H9 (cell line): Measurements from ENCODE around the gene TMEM174. TPM values are rescaled to one million over a fixed set of nuclear protein-coding genes. Genes with fewer than 3 reads are reported as not detected.

Experiments used
- DNase-seq: peaks from one replicate; pipeline ENCODE4 v3.0.0-alpha.2; 2017
- H2AFZ ChIP-seq: one replicate; pipeline ENCODE4 v1.6.1; 2013; ENCODE audit warnings: mild to moderate bottlenecking, low read length, control low read depth, moderate library complexity
- H2AK5ac ChIP-seq: 2 replicates; pipeline ENCODE4 v1.6.1; 2013; ENCODE audit warnings: low read length, control low read depth, mixed read lengths; ENCODE audit not compliant: insufficient read length
- H2BK120ac ChIP-seq: one replicate; pipeline ENCODE4 v1.6.1; 2013; ENCODE audit warnings: low read depth, mild to moderate bottlenecking, low read length, control low read depth, inconsistent platforms; ENCODE audit not compliant: poor library complexity, severe bottlenecking
- H2BK12ac ChIP-seq: 2 replicates; pipeline ENCODE4 v1.6.1; 2013; ENCODE audit warnings: low read length, control low read depth, mixed read lengths, low read depth; ENCODE audit not compliant: insufficient read length
- H2BK15ac ChIP-seq: 2 replicates; pipeline ENCODE4 v1.6.1; 2013; ENCODE audit warnings: low read depth, low read length, control low read depth
- H2BK20ac ChIP-seq: one replicate; pipeline ENCODE4 v1.6.1; 2013; ENCODE audit warnings: low read depth, mild to moderate bottlenecking, low read length, control low read depth, inconsistent platforms; ENCODE audit not compliant: poor library complexity, severe bottlenecking
- H2BK5ac ChIP-seq: 2 replicates; pipeline ENCODE4 v1.6.1; 2013; ENCODE audit warnings: low read length, control low read depth, mixed read lengths; ENCODE audit not compliant: insufficient read length
- H3K14ac ChIP-seq: 2 replicates; pipeline ENCODE4 v1.6.1; 2013; ENCODE audit warnings: low read length, control low read depth; ENCODE audit not compliant: insufficient read depth
- H3K18ac ChIP-seq: 2 replicates; pipeline ENCODE4 v1.6.1; 2013; ENCODE audit warnings: low read depth, mild to moderate bottlenecking, mixed read lengths, low read length, control low read depth; ENCODE audit not compliant: insufficient read length
- H3K23ac ChIP-seq: 2 replicates; pipeline ENCODE4 v1.6.1; 2013; ENCODE audit warnings: low read length, control low read depth, mixed read lengths, low read depth; ENCODE audit not compliant: insufficient read length
- H3K23me2 ChIP-seq: 2 replicates; pipeline ENCODE4 v1.6.1; 2013; ENCODE audit warnings: low read depth, mild to moderate bottlenecking, mixed read lengths, low read length, control low read depth; ENCODE audit not compliant: insufficient read length, poor library complexity, severe bottlenecking
- H3K27ac ChIP-seq: 2 replicates; pipeline ENCODE4 v1.5.1; 2013; ENCODE audit warnings: low read length, control low read depth, mixed read lengths, low read depth; ENCODE audit not compliant: insufficient read length
- H3K27me3 ChIP-seq: 2 replicates; pipeline ENCODE4 v1.6.1; 2013; ENCODE audit warnings: low read length, control low read depth, inconsistent platforms; ENCODE audit not compliant: insufficient read depth
- H3K4ac ChIP-seq: 2 replicates; pipeline ENCODE4 v1.6.1; 2013; ENCODE audit warnings: low read depth, mild to moderate bottlenecking, control low read depth, inconsistent platforms, low read length, moderate library complexity
- H3K4me1 ChIP-seq: 2 replicates; pipeline ENCODE4 v1.6.1; 2013; ENCODE audit warnings: low read length, control low read depth, inconsistent platforms; ENCODE audit not compliant: insufficient read depth
- H3K4me2 ChIP-seq: 2 replicates; pipeline ENCODE4 v1.6.1; 2013; ENCODE audit warnings: low read length, control low read depth, mixed read lengths; ENCODE audit not compliant: insufficient read length, insufficient read depth
- H3K56ac ChIP-seq: 2 replicates; pipeline ENCODE4 v1.6.1; 2013; ENCODE audit warnings: low read depth, mild to moderate bottlenecking, mixed read lengths, low read length, control low read depth; ENCODE audit not compliant: insufficient read length
- H3K79me1 ChIP-seq: 2 replicates; pipeline ENCODE4 v1.6.1; 2013; ENCODE audit warnings: low read depth, mild to moderate bottlenecking, moderate library complexity, low read length, control low read depth, inconsistent platforms; ENCODE audit not compliant: insufficient read depth, poor library complexity, severe bottlenecking
- H3K79me2 ChIP-seq: 2 replicates; pipeline ENCODE4 v1.6.1; 2013; ENCODE audit warnings: low read length, control low read depth, inconsistent platforms; ENCODE audit not compliant: insufficient read depth
- H3K9ac ChIP-seq: 2 replicates; pipeline ENCODE4 v1.6.1; 2013; ENCODE audit warnings: low read length, control low read depth, mixed read lengths; ENCODE audit not compliant: insufficient read length; ENCODE audit errors: extremely low read depth
- H3K9me3 ChIP-seq: one replicate; pipeline ENCODE4 v1.6.1; 2013; ENCODE audit warnings: low read depth, low read length, inconsistent platforms; ENCODE audit not compliant: control insufficient read depth
- H3T11ph ChIP-seq: one replicate; pipeline ENCODE4 v1.6.1; 2013; ENCODE audit warnings: mild to moderate bottlenecking, low read length, control low read depth, inconsistent platforms
- H4K20me1 ChIP-seq: one replicate; pipeline ENCODE4 v1.6.1; 2013; ENCODE audit not compliant: control insufficient read depth, insufficient read length, insufficient read depth
- H4K5ac ChIP-seq: 2 replicates; pipeline ENCODE4 v1.6.1; 2013; ENCODE audit warnings: low read depth, mild to moderate bottlenecking, mixed read lengths, low read length, control low read depth; ENCODE audit not compliant: insufficient read length
- H4K8ac ChIP-seq: replicated peaks from 2 replicates; pipeline ENCODE4 v1.6.1; 2013; ENCODE audit warnings: low read length, control low read depth, mixed read lengths, low read depth; ENCODE audit not compliant: insufficient read length
- H4K91ac ChIP-seq: 2 replicates; pipeline ENCODE4 v1.6.1; 2013; ENCODE audit warnings: low read depth, mild to moderate bottlenecking, moderate library complexity, mixed read lengths, low read length, control low read depth; ENCODE audit not compliant: insufficient read length
- H3K27ac Mint-ChIP-seq, 3 experiments: 2 replicates in 2 of 3; 3 replicates in 1 of 3; pipeline ENCODE4 v1.8.0; 2020 to 2021; ENCODE audit warnings: mixed read lengths in 3 of 3, mild to moderate bottlenecking in 1 of 3, moderate library complexity in 1 of 3
- H3K27me3 Mint-ChIP-seq: 2 replicates; pipeline ENCODE4 v1.8.0; 2021; ENCODE audit warnings: low read depth, mild to moderate bottlenecking, moderate library complexity, mixed read lengths
- H3K36me3 Mint-ChIP-seq, 3 experiments: 2 replicates in 2 of 3; 3 replicates in 1 of 3; pipeline ENCODE4 v1.8.0; 2020 to 2021; ENCODE audit warnings: low read depth in 3 of 3, mixed read lengths in 3 of 3; ENCODE audit not compliant: insufficient read depth in 1 of 3
- H3K4me1 Mint-ChIP-seq, 2 experiments: 2 replicates each; pipeline ENCODE4 v1.8.0; 2020; ENCODE audit warnings: mixed read lengths in 2 of 2
- H3K4me3 Mint-ChIP-seq, 2 experiments: 2 replicates in 1 of 2; 3 replicates in 1 of 2; pipeline ENCODE4 v1.8.0; 2020 to 2021; ENCODE audit warnings: mild to moderate bottlenecking in 2 of 2, mixed read lengths in 2 of 2, moderate library complexity in 1 of 2
- H3K9me3 Mint-ChIP-seq, 2 experiments: 2 replicates in 1 of 2; 3 replicates in 1 of 2; pipeline ENCODE4 v1.8.0; 2020; ENCODE audit warnings: mild to moderate bottlenecking in 2 of 2, mixed read lengths in 2 of 2, moderate library complexity in 1 of 2
- CTCF ChIP-seq: fragments of 200-600 bp; sonication (generic); conservative IDR thresholded peaks from 3 replicates; pipeline ENCODE4 v1.8.0; 2021; ENCODE audit warnings: antibody characterized with exemption, mild to moderate bottlenecking
- WGBS: extraction: QIAGEN DNeasy Blood & Tissue Kit; methylation state at CpG from one replicate; pipeline ENCODE4 v1.1.7; 2013; ENCODE audit warnings: missing lambda C conversion rate, low lambda C conversion rate, mixed read lengths; ENCODE audit not compliant: insufficient read length; ENCODE audit errors: extremely low coverage; 5-methylcytosine and 5-hydroxymethylcytosine counted together
- total RNA-seq: library from RNA; stranded (reverse); gene quantifications from 2 replicates; pipeline ENCODE4 v1.2.1, GENCODE V29; 2021

The TMEM174 gene
- total RNA-seq, 1 experiment from 2014 or later: not detected

- Histone ChIP-seq H3K23me2 (no peaks in the 10 kb centered on the region), H2BK120ac (no peak overlapping the region), H3K14ac (no peak overlapping the region), H3K18ac (no peak overlapping the region), H2BK15ac (no peak overlapping the region), H2BK12ac (no peak overlapping the region), H4K5ac (no peak overlapping the region), H3T11ph (no peak overlapping the region), H3K9me3 (no peaks in the 10 kb centered on the region), H3K27ac (no peak overlapping the region), H3K27me3 (no peaks in the 10 kb centered on the region), H3K9ac (no peak overlapping the region), H3K79me2 (no peaks in the 10 kb centered on the region), H3K4me2 (no peak overlapping the region), H2BK5ac (no peak overlapping the region), H4K8ac (no peak overlapping the region), H4K91ac (no peak overlapping the region), H3K4ac (no peak overlapping the region), H2BK20ac (no peak overlapping the region), H2AK5ac (no peak overlapping the region), H4K20me1 (no peaks in the 10 kb centered on the region), H3K23ac (no peak overlapping the region), H2AFZ (no peak overlapping the region), H3K4me1 (no peaks in the 10 kb centered on the region; the same call in 1 of the 2 replicates), H3K79me1 (no peaks in the 10 kb centered on the region), H3K56ac (no peak overlapping the region)
- no peak for TF ChIP-seq CTCF
- H3K36me3 Mint-ChIP-seq: no peaks in the 10 kb centered on the region
- H3K9me3 Mint-ChIP-seq: no peaks in the 10 kb centered on the region
- H3K4me1 Mint-ChIP-seq: peaks cover 12 to 15% of the 10 kb centered on the region in 2 experiments
- H3K4me3 Mint-ChIP-seq: no peak overlapping the region
- no peak overlapping the region for H3K27ac Mint-ChIP-seq
- no CpG with 5 or more reads among the region's 4 CpGs for WGBS
- no peak for DNase-seq
- peaks cover 9% of the 10 kb centered on the region for H3K27me3 Mint-ChIP-seq
These were observed 20.6 kb downstream of the TMEM174 start for GRCh38 chr5:73193592-73193991.
